Coronary artery (tissue), 2 donors: ENCODE results near the gene LCORL.

Experiments
- DNase-seq: peaks from one replicate; pipeline ENCODE4 v3.0.0-alpha.2; 2017; ENCODE audit warnings: low spot score
- H3K27ac ChIP-seq, 2 donors: fragments of 200-600 bp; sonication (generic); one replicate each; pipeline ENCODE4 v1.5.1; 2016 to 2019
- H3K4me3 ChIP-seq: fragments of 200-600 bp; sonication (generic); 2 replicates; pipeline ENCODE4 v1.5.1; 2016; ENCODE audit warnings: mild to moderate bottlenecking, moderate library complexity
- CTCF ChIP-seq: fragments of 200-600 bp; sonication (generic); IDR thresholded peaks from one replicate; pipeline ENCODE4 v1.5.1; 2019; ENCODE audit warnings: antibody characterized with exemption

The LCORL gene

GRCh38 chr4:18021720-18022571 is at the start of gene LCORL:
TSS of gene LCORL (minus strand) at chr4:18021755. CDS start at chr4:18021751, 4 bp downstream.
- H3K27ac ChIP-seq: peak within 1 kb of the TSS; percentile 92 to 98
- DNase-seq: peak; percentile 95
- H3K4me3 ChIP-seq: peak within 1 kb of the TSS; percentile 94
- TF ChIP-seq CTCF: no peak

- no peak overlapping the region for H3K4me3 ChIP-seq
- H3K27ac ChIP-seq: no peak overlapping the region
- DNase-seq: no peak
- TF ChIP-seq CTCF: no peak
These were observed 48.3 kb upstream of the LCORL start for GRCh38 chr4:18069810-18070209.

- TF ChIP-seq CTCF: no peak
- no peak for DNase-seq
- Histone ChIP-seq H3K27ac (no peak overlapping the region), H3K4me3 (no peak overlapping the region)
These were observed 45.5 kb upstream of the LCORL start for GRCh38 chr4:18067031-18067430.

GRCh38 chr4:18063079-18063478 is 41.5 kb upstream of the LCORL start:
- TF ChIP-seq CTCF: no peak
- no peak for DNase-seq
- no peak overlapping the region for H3K27ac ChIP-seq
- no peak overlapping the region for H3K4me3 ChIP-seq

- Histone ChIP-seq H3K4me3 (no peak overlapping the region), H3K27ac (no peak overlapping the region)
- DNase-seq: no peak
- no peak for TF ChIP-seq CTCF
These were observed 36.4 kb upstream of the LCORL start for GRCh38 chr4:18057821-18058533.

- no peak for DNase-seq
- Histone ChIP-seq H3K27ac (no peak overlapping the region), H3K4me3 (no peak overlapping the region)
- no peak for TF ChIP-seq CTCF
These were observed 34.5 kb upstream of the LCORL start for GRCh38 chr4:18056030-18056429.
